Measurements from ENCODE around the gene SLC18A3. TPM values are rescaled to one million over a fixed set of nuclear protein-coding genes. Genes with fewer than 3 reads are reported as not detected.

Gene SLC18A3
- total RNA-seq, 1 experiment from 2014 or later = not detected

GRCh38 chr10:49597426-49598163, 12.5 kb upstream of the SLC18A3 start:
- H3K4me1 ChIP-seq (ENCODE audit: insufficient read depth, low read length) = peaks cover 11% of the 10 kb centered on the region; the same call in 1 of the 2 replicates
- ChIA-PET POLR2A (ENCODE audit: unreplicated experiment) (no interaction called here), CTCF (no interaction called here)
- H3K9me2 ChIP-seq (replicated peaks; ENCODE audit: low read length) = no peaks in the 10 kb centered on the region
- ATAC-seq (no peak), DNase-seq (no peak)
- H4K20me1 ChIP-seq (ENCODE audit: low read length) = no peaks in the 10 kb centered on the region
- H3F3A ChIP-seq (ENCODE audit: low read length, unreplicated experiment) = no peaks in the 10 kb centered on the region
- H3K36me3 ChIP-seq (ENCODE audit: low read depth, low read length) = no peaks in the 10 kb centered on the region
- H2AFZ ChIP-seq (ENCODE audit: low read length) = no peak overlapping the region
- no peak for TF ChIP-seq EZH2 (IDR thresholded peaks at IDR 0.05; ENCODE audit: low read length, unreplicated experiment)
- TF ChIP-seq CTCF (conservative IDR thresholded peaks at IDR 0.05; ENCODE audit: low read depth, low read length) = no peak
- no peak for TF ChIP-seq EZH2phosphoT487 (IDR thresholded peaks at IDR 0.05; ENCODE audit: borderline replicate concordance, low read length)
- no peaks in the 10 kb centered on the region for H3K9me3 ChIP-seq (ENCODE audit: low read length)
- no peak overlapping the region for H3K9ac ChIP-seq (ENCODE audit: low read length)
- no peak overlapping the region for H3K27ac ChIP-seq (ENCODE audit: low read length)
- no peak overlapping the region for H3K4me2 ChIP-seq (ENCODE audit: low read length)
- no peaks in the 10 kb centered on the region for H3K27me3 ChIP-seq (ENCODE audit: low read length)
- BruUV-seq (replicated peaks) = no TSS peak
- no peaks in the 10 kb centered on the region for H3K79me2 ChIP-seq (ENCODE audit: low read length)
- no peak overlapping the region for H3K4me3 ChIP-seq (ENCODE audit: low read length)
- intact Hi-C loops (cut with micrococcal nuclease) = loop anchor here (10.0 kb wide), 2 partner anchors 457 to 627 kb away; no protein-coding TSS in a partner anchor

GRCh38 chr10:49598164-49598856, 11.8 kb upstream of the SLC18A3 start:
- Histone ChIP-seq H3K4me1 (ENCODE audit: insufficient read depth, low read length) (peaks cover 11% of the 10 kb centered on the region; the same call in 1 of the 2 replicates), H3K4me2 (ENCODE audit: low read length) (no peak overlapping the region), H3K79me2 (ENCODE audit: low read length) (no peaks in the 10 kb centered on the region), H3K9me2 (replicated peaks; ENCODE audit: low read length) (no peaks in the 10 kb centered on the region), H3K36me3 (ENCODE audit: low read depth, low read length) (no peaks in the 10 kb centered on the region), H3K4me3 (ENCODE audit: low read length) (no peak overlapping the region), H2AFZ (ENCODE audit: low read length) (no peak overlapping the region), H4K20me1 (ENCODE audit: low read length) (no peaks in the 10 kb centered on the region), H3K9me3 (ENCODE audit: low read length) (no peaks in the 10 kb centered on the region), H3K27ac (ENCODE audit: low read length) (no peak overlapping the region), H3K27me3 (ENCODE audit: low read length) (0 out of 2 replicates have a peak, but pooled peaks cover 3% of the 10 kb centered on the region), H3K9ac (ENCODE audit: low read length) (no peak overlapping the region), H3F3A (ENCODE audit: low read length, unreplicated experiment) (no peaks in the 10 kb centered on the region)
- ATAC-seq (no peak), DNase-seq (no peak)
- ChIA-PET POLR2A (ENCODE audit: unreplicated experiment) (no interaction called here), CTCF (no interaction called here)
- intact Hi-C loops (cut with micrococcal nuclease) = loop anchor here (10.0 kb wide), 2 partner anchors 456 to 626 kb away; no protein-coding TSS in a partner anchor
- TF ChIP-seq CTCF (conservative IDR thresholded peaks at IDR 0.05; ENCODE audit: low read depth, low read length) (no peak), EZH2phosphoT487 (IDR thresholded peaks at IDR 0.05; ENCODE audit: borderline replicate concordance, low read length) (no peak), EZH2 (IDR thresholded peaks at IDR 0.05; ENCODE audit: low read length, unreplicated experiment) (no peak)
- no TSS peak for BruUV-seq (replicated peaks)

Measured in PC-3 (cell line).